Inflammatory macrophage treated with lipopolysaccharide for 1 hour (primary cell): ENCODE results near the gene AJAP1.
"Not testable (repeated sequence)": the region's sequence is repeated elsewhere in the genome, so short reads cannot be mapped to it uniquely, and the experiment has no call there.

Experiments used
- DNase-seq, 2 donors: peaks; one replicate each; pipeline ENCODE4 v3.0.0-alpha.2; 2020 to 2022

The AJAP1 gene, protein sequence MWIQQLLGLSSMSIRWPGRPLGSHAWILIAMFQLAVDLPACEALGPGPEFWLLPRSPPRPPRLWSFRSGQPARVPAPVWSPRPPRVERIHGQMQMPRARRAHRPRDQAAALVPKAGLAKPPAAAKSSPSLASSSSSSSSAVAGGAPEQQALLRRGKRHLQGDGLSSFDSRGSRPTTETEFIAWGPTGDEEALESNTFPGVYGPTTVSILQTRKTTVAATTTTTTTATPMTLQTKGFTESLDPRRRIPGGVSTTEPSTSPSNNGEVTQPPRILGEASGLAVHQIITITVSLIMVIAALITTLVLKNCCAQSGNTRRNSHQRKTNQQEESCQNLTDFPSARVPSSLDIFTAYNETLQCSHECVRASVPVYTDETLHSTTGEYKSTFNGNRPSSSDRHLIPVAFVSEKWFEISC

DNA sequence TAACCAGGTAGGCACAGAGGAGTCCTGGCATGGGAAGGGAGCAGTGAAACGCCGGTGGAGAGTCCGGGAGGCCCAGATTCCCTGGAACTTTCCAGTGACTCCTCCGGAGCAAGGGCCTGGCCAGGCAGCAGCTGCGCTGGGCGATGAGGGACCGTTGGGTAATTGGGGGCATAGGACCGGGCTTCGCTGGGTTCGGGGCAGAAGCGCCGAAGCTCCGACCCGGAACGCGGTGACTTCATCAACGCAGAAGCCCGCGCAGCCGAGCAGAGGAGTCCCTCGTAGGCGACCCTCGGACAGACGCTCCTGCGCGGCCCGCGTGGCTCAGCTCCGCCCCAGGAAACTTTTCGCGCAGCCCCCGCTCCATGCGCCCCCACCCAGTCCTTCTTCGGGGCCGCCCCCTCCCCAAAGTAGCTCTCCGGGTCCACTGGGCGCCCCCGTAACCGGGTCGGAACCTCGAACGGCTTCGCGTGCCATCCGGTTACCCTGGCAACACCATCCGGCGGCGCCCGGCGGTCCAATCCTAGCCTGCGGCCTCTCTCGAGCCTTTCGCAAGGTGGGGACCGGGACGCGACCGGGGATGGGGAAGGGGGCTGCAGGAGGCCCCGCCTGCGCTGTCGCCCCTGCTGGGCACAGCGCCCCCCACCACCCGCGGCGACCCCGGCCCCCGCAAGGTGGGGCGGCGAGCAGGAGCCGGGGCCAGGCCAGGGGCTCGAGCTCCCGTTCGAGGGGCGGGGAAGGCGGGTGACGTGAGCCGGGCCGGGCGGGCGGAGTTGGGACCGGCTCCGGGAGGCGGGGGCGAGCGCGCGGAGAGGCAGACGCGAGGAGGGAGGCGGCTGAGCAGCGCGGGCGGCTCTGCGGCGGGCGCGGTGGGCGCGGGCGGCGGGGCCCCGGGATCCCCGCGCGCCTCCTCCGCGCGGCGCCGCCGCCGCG is at the start of gene AJAP1:
Gene AJAP1 (plus strand): TSS at position 814 of the 930 bp plus-strand sequence. CDS start 817 bp downstream, outside the sequence.
- DNase-seq: no peak

DNA sequence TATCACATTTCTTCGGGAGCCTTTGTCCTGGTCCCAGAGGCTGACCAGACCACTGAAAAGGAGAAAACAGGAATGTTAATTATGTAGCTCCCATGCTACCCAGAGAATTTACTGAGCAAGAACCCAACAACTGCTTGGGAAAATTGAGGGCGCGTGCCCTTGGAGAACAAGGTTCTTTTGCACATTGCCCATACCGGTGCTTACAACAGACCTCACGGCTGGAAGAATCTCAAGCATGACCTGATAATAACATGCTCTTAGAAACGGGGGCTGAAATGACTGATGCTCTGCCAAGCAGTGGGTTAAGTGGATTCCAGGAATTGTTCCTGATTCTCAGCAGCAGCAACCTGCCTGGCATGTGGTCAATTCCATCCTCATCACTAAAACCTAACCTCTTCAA is 49.3 kb upstream of the AJAP1 start:
- no peak for DNase-seq

DNA sequence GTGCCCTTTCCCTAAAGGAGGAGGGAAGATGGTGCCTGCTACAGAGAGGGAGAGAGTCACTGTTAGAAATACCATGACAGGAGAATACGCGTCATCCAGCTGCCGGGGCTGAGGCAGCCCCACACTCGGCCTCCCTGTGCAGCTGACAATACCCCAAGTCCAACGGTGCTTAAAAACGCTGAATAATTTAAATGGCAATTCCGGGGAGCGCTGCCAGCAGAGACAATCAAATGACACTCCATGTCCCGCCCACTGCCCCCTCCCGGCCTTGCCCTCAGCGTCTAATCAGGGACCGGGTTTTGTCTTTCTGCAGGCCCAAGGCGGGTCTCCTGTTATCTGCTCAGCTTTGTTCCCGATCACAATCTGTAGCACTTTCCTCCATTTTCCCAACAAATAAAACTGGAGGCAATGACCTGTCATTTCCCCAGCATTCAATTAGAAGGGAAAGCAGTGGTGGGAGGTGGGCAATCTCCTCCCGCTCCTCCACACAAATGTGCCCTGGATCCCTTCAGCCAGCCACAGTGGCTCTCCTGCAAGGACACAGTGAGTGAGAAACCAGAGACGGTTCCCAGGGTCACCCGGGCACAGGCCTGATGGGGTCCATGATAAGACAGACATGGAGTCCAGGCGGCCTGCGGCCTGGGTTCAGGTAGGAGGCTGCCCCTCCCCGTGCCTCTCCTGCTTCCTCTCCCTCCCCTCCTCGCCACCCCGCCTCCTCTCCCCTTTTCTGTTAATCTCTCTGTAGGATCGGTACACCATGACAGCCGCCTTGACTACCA is 42.7 kb upstream of the AJAP1 start:
- DNase-seq: no peak

DNA sequence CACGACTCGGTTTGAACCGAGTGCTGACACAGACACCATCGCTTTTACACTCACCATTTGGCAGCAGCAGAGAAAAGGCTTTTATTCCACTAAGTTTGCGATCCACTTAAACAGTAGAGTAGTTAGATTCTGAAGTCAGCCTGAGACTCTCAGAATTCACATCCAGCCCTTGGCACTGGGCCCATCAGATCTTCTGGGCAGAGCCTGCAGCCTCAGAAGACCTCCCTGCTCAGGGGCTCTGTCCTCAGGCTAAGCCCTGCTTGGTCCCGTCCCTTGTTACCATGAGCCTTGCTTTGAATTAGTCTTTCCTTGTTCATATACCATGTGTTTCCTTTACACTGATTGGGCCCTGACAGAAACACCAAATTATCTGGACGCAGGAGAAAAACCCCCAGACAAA is 41.4 kb upstream of the AJAP1 start:
- no peak for DNase-seq

DNA sequence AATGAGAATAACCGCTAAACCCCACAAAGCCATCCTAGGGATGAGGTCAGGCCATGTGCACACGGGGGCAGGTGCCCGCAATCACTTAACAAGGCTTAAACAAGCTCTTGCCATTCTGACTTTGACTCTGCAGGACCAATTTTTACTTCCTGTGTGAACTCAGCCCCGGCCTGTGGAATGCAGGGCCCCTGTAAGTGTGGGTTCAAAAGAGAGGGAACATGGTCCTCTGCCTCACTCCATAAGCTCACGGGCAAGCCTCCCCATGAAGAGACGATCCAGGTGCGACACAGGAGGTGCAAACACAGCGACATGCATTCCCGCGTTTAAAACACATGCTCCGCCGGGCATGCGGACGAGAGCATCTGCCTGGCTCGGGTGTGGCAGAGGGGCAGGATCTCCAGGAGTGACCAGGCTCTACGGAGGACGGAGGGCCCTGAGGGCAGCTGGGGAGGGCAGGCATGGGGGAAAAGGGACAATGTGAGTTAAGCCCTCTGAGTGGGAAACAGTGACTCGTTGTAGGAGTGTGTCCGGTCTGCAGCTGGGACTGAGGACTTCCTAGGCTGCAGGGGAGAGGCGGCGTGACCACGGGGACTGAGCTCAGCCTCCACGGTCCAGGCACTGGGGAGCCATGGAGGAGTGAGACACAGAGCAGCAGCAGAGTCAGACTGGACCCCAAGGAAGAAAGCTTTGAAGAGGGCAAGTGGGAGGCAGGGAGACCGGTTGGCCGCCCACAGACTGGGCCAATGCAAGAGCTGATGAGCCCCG is 40.6 kb upstream of the AJAP1 start:
- DNase-seq: no peak

DNA sequence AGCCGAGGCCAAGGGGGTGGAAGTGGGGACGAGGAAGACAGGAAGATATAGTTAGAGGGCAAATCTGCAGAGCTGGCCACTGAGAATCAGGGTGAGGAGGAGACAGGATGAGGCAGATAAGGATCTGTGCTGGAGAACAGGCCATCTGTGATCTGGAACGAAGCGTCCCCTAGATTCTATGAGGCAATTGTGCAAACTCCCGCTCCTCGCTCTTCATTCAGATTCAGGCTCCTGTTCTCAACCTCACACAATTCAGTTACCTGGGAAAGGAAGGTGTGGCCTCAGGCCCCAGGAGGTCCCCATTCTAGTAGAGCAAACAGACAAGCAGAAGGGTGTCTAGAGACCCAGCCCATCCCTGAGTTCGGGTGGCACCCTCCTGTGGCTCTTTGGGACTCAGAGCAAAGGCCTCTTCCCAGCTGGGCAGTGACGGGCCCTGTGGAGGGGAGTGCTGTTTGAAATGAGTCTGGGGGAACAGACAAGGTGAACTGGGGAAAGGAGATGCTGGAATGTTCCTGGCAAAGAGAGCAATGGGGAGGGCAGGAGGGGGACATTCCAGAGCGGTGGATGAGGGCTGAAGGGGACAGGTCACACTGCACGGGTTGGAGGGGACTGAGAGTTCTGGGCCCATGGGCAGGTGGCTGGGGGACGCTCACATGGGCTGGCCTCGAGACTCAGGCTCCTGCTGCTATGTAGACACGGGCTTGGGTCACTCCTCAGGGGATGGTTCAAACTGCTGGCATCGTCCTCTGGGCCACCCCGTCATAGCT is 39.9 kb upstream of the AJAP1 start:
- no peak for DNase-seq

DNA sequence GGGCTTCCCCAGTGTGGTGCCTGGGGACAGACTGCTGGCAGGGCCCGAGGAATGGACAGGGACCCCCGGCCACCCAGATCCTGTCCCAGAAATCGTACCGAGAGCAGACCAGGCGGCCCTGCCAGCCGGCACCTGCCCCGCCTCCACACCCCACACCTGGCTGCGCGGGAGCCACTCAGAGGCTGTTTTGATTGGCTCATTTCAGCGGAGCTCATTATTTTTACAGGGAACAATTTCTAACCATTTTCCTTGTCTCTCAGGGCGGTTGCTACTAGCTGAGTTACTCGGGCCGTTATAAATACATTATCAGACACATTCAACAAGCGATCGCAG is 39.3 kb upstream of the AJAP1 start:
- DNase-seq: no peak

DNA sequence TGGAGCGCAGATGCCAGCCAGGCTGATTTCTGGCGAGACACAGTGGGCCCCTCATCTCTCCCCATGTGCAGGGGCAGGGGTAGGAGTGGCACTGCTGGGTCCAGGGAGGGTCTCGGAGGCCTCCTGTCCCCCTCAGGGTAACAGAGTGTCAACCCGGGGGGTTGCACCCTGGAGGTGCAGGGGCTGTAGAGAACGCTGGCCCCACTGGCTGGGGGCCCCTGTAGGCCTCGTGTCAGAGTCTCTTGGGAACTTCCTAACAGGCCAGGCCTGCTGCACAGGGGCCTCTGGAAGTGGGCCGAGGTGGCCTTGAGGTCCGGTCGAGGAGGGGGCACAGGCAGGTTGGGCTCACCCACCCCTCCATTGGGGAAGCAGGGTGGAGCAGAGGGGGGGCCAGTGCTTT is 38.9 kb upstream of the AJAP1 start:
- no peak for DNase-seq

DNA sequence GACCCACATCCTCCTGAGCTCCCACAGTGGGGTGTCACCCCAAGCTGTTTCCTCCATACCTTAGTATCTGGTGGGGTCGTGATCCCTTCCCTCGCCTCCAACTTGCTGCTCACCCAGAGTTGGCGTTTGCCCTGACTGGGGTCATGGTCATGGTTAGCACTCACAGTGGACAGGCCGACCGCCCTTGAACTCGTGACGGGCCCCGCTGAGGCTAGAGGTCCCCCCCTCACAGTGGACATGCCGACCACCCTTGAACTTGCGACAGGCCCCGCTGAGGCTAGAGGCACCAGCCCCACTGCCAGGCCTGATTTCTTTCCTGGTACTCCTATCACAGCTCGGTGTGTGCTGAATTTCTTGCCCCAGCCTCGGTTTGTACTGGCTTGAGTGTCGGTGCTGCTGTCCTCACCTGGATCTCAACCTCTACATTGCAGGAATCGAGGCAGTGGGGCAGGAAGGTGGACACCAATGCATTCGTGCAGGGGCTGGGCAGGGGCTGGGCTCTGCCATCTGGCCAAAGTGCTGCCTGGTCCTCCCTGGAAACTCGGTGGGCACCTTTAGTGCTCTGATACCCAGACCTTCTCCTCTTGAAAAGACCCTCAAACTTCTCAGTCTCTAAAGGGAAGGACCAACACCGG is 37.5 kb upstream of the AJAP1 start:
- no peak for DNase-seq

DNA sequence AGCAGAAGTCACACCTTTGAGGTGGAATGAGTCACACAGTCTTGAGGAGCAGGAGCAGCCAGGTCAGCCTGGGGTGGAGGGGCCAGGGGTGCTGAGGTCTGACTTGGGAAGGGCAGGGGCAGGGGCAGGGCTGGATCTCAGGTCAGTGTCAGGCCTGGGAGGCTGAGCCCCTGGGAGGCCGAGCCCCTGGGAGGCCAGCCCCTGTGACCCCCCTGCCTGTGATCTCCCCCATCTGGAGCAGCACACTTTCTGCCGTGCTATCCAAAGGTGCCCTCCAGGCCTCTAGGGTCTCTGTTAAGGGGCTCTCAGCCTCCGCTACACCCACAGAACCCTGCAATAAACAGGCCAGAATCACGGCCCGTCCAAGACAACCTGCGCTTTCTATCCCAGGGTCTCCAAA is 36.9 kb upstream of the AJAP1 start:
- DNase-seq: no peak

DNA sequence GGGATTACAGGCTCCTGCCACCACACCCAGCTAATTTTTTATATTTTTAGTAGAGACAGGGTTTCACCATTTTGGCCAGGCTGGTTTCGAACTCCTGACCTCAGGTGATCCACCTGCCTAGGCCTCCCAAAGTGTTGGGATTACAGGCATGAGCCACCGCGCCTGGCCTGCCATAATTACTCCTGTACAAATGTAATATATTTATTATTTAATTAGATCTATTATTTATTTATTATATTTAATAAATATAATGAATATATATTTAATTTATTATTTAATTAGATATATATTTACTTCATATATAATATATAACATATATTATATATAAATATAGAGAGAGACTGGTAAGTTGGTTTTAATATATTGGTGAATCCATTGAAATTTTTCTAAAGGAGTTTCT is 35.6 kb upstream of the AJAP1 start:
- DNase-seq: not testable (repeated sequence)

DNA sequence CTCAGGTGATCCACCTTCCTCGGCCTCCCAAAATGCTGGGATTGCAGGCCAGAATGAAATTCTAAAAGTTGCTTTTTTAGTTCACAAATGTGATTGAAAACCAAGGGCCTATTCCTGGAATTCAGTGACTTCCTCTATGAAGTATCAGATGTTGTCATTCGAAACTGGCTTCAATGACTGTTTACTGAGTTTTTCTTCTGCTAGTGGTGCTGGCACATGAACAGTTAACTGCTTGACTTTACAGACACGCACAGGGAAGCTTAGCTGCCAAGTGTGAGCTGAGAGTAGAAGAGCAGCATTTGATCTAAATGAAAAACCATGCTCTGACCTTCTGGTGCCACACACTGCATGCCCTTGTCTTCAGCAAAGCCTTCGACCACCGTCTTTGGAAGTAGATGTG is 32.8 kb upstream of the AJAP1 start:
- no peak for DNase-seq

DNA sequence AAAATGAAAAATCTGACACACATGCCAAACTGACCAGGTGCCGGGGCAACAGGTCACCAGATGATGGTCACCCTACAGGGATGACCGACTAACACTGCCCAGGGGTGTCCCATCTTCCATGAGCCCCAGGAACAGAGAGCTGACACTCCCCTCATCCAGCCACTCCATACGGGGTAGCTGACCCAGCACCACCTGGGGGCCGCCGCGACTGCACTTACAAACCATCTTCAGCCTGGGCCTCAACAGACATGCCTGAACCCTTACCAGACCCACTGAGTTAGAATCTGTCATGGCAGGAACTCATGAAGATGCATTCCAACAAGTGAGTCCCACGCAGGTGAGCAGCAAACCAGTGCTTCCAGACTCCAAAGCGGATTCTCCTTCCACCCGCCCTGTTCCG is 31.6 kb upstream of the AJAP1 start:
- DNase-seq: no peak

DNA sequence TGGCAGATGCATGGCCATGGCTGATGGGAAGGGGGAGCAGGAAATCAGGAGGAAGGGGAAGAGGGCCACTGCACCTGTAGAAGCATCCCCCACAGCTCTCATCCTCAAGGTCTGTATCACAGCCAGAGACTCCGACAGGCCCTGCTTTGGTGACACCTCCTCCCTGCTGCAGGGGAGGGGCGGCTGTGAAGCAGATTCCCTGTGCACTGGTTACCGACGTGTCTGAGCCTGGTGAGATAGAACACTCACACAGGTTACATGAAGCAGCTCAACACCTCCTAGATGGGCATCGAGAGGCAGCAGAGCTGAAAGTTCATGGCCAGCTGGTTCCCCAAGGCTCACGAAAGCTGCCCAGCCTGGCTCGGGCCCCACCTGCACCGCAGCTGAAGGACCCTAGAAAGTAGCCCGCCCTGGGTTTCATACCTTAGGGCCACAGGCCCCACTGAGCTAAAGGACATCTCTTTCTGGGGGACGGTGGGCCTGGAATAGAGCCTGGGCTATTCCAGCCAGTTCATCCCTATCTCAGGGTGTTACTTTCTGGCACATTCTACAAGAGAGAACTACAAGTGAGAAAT is 30.2 kb upstream of the AJAP1 start:
- no peak for DNase-seq

DNA sequence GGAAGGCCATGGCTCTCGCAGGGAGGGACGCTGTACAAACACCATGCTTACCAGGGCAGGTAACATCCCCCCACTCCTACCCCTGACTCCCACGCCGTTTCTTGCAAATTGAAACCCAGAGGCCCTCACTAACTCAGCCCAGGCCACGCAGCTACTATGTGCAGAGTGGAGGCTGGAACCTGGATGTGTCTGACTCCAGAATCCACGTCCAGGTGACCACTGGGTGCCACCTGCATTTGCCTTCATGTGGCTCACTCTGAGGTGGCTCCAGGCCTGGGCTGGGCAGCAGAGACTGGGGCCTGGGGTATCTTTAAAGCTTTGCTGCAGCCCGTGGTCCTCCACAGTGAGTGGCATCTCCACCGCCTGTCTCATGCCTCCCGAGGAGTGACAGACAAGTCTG is 29.6 kb upstream of the AJAP1 start:
- no peak for DNase-seq

DNA sequence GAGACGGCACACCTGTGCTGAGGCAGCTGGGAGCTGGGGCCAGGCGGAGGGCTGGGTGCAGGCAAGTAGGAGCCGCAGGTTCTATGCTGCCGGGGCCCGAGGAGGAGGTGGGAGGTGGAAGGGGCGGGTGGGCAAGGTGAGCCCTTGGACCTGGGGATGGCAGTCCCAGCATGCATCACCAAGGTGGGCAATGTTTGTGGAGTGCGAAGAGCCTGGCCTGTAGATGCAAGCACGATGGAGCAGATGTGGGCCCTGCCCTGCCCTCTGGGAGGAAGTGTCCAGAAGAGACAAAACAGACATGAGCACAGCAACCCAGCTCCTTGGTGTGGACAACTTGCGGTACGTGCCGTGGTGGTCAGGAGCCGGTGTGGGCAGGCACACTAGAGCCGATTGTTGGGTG is 28.3 kb upstream of the AJAP1 start:
- no peak for DNase-seq

DNA sequence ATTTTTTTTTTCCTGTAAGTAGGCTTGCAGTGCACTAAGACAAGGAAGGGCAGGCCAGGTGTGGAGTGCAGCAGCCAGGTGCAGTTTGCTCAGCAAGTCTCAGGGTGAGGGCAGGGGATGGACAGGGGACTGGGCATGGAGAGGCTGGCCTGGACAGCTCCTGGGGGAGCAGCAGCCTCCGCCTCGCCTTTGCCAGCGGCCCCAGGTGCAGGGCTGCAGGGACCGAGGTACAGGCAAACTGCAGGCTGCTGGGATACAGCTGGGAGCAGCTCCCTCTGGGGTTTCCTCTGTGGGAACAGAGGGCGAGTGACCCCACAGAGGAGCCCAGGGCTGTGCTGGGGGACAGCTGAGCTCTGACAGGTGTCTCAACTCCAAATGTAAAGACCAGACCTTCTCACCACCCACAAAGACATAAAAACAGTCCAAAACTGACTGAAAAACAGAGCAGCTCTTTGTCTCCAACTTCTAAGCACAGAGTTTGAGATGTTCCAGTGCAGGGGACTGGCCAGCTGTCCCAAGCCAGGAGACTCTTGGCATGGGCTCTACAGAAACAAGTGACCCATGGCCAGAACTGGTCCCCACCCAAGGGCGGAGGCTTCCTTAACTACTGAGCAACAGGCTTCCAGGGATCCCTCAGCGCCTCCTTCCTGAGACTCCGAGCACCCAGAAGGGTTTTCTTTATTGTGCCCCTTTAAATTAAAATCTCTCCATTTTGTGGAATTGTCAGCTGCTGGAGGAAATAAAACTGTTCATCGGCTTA is 27.7 kb upstream of the AJAP1 start:
- DNase-seq: no peak

DNA sequence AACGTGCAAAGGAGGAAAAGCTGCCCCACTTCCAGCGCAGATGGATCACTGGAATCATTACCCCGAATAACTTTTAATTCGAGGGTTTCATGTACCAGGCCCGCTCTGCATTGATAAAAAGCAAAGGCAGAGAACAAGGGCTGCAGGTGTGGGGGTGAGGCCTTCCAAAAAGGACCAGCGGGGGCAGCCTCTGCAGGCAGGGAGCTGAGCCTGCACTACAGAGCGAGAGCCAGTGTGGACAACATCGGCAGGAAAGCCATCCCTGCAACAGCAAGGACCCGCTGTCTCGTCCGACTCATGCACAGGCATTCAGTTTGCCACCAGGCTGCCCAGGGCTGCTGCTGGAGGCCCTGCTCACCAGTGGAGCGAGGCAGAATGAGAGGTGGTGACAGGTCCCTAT is 27.1 kb upstream of the AJAP1 start:
- no peak for DNase-seq

DNA sequence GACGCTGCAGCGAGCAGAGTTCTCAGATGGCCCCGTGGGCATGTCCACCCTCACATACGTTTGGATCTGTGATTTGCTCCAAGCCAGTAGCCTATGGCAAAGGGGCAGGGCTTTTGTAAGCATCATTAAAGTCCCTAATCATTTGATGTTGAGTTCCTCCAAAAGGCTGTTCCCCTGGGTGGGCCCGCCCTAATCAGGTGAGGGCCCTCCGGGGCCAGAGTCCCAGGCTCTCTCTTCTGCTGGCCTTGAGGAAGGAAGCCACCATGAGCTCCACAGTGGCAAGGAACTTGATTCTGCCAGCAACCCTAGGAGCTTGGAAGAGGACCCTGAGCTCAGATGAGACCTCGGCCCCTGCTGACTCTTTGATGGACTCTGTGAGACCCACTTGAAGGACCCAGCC is 25.4 kb upstream of the AJAP1 start:
- no peak for DNase-seq

DNA sequence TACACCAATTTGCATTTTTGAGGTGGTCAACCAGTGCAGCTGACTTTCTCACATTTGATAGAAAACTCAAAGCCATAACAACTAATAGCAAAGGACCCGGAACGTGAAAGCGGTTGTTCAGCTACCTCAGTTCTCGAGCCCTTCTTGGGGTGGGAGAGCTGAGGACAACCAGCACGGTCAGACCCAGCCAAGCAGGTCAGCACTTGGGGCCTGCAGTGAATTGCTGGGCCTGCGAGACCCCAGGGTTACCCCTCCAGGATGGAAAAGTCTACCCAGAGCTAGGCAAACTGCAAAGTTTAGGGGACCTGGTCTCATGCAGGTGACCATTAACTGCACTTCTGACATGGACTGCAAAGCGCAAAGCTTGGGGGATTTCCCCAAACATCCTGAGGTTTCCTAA is 23.8 kb upstream of the AJAP1 start:
- no peak for DNase-seq
